Measurements from ENCODE around the gene SEH1L. TPM values are rescaled to one million over a fixed set of nuclear protein-coding genes. Genes with fewer than 3 reads are reported as not detected.

SEH1L gene
- total RNA-seq, 6 experiments from 2014 or later: 54.8 to 61.8 (median 58.0) TPM

DNA sequence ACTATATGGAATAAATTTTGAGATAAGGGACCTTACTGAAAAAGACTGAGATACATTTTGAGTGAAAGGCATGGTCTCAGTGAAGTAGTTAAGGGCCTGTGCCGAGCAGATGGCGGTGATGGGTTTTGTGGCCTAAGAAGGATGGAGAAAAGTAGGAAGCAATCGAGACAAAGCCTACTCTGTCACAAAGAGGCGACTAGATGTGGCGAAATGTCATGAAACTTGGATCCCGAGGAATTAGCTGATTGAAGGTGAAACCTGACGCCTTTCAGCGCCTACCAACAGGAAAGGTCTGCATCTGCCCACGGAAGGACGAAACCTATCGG is 42.8 kb downstream of the SEH1L start:
- Mint-ChIP-seq H3K36me3 (ENCODE audit: low read depth) (peaks cover 5% of the 10 kb centered on the region; the same call in 1 of the 2 replicates), H3K27me3 (ENCODE audit: insufficient read depth) (peaks cover 4% of the 10 kb centered on the region), H3K27ac (peak overlapping the region; percentile 99), H3K4me1 (ENCODE audit: low read depth) (peaks cover 19% of the 10 kb centered on the region), H3K4me3 (peak overlapping the region; percentile 100), H3K9me3 (no peaks in the 10 kb centered on the region)
- no peak for DNase-seq
- TF ChIP-seq, protein P1, sequence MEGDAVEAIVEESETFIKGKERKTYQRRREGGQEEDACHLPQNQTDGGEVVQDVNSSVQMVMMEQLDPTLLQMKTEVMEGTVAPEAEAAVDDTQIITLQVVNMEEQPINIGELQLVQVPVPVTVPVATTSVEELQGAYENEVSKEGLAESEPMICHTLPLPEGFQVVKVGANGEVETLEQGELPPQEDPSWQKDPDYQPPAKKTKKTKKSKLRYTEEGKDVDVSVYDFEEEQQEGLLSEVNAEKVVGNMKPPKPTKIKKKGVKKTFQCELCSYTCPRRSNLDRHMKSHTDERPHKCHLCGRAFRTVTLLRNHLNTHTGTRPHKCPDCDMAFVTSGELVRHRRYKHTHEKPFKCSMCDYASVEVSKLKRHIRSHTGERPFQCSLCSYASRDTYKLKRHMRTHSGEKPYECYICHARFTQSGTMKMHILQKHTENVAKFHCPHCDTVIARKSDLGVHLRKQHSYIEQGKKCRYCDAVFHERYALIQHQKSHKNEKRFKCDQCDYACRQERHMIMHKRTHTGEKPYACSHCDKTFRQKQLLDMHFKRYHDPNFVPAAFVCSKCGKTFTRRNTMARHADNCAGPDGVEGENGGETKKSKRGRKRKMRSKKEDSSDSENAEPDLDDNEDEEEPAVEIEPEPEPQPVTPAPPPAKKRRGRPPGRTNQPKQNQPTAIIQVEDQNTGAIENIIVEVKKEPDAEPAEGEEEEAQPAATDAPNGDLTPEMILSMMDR (IDR thresholded peaks at IDR 0.05): no peak

DNA sequence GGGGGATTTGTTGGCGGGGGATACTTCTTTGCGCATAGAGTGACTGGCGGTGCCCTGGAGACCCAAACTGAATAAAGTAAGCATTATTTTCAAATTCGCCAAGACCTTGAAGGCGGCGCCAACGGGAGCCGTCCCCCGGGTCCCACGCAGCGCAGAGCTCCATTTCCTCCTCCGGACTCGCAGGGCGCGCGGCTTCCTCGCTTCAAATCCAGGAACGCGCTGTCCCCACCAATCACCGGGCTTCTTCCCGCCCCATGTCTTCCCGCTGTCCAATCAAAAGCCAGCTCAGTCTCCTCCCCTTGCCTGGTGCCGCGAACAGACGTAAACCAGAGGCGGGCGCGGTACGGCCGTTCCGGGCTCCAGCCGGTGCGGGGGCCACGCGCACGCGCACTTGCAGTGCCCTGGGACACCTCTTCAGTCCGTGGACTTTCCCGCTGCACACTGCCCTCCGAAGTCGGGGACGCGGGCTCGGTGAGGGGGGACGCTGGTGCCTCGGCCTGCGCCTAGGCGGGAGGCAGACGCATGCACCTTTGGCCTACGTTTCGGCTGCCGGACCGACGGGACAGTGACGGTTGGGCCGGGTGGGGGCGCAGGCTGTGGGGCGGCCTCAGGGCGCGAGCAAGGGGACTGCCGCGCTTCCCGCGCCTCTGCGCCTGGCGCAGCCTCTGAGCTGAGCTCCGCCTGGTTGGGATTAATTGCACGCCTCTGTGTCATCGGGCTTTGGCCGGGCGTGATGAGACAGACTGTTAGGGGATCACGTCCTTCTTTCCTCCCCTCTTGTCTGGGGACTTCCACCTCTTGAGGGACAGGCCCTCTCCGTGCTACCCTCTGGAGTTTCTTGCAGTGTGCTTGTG is 43.4 kb downstream of the SEH1L start, which contains the start of gene CEP192:
Gene CEP192 (plus strand): TSS at position 396 of the 854 bp plus-strand sequence. CDS start 8,063 bp downstream, outside the sequence.
- Mint-ChIP-seq H3K9me3 (no peaks in the 10 kb centered on the region), H3K4me1 (ENCODE audit: low read depth) (peaks cover 19% of the 10 kb centered on the region), H3K27me3 (ENCODE audit: insufficient read depth) (peaks cover 4% of the 10 kb centered on the region), H3K36me3 (ENCODE audit: low read depth) (peaks cover 5% of the 10 kb centered on the region; the same call in 1 of the 2 replicates), H3K27ac (peak within 1 kb of the TSS; percentile 99), H3K4me3 (peak within 1 kb of the TSS; percentile 100)
- DNase-seq: peak; percentile 99
- TF ChIP-seq, protein P1 (IDR thresholded peaks at IDR 0.05): peak; percentile 45

DNA sequence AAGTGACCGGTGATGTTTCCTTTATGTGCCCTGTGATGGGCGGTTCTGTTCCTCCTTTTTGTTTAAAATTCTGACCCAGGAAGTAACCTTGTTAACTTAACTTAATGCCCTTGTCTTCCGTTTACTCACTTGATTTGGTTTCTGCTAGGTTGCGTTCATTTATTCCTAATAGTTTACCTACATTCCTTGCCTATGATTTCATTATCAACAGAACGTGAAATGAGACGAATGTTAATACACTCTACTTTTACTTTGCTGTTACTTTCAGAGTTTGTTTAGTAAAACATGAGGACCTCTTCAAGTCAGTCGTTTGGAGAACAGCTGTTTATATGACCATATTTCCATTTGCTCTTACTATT is 44.0 kb downstream of the SEH1L start:
- Mint-ChIP-seq H3K27me3 (ENCODE audit: insufficient read depth) (peaks cover 4% of the 10 kb centered on the region), H3K4me1 (ENCODE audit: low read depth) (peaks cover 19% of the 10 kb centered on the region), H3K9me3 (no peaks in the 10 kb centered on the region), H3K36me3 (ENCODE audit: low read depth) (peaks cover 5% of the 10 kb centered on the region; the same call in 1 of the 2 replicates), H3K27ac (peak overlapping the region; percentile 99), H3K4me3 (peak overlapping the region; percentile 100)
- no peak for DNase-seq
- TF ChIP-seq, protein P1 (IDR thresholded peaks at IDR 0.05): no peak

DNA sequence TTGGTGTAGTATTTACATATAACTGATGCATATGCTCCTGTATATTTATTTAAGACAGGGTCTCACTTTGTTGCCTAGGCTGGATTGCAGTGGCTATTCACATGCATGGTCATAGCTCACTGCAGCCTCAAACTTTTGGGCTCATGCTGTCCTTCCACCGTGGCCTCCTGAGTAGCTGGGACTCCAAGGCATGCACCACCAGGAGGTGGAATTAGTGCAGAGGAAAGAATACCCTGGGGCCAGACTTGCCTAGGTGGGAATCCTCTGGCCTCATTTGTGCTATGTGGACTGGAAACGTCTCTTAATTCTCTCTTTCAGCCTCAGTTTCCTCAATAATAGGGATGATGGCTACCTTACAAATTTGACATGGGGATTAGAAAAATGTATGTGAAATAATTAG is 45.6 kb downstream of the SEH1L start:
- DNase-seq: no peak
- H3K27me3 Mint-ChIP-seq (ENCODE audit: insufficient read depth): peaks cover 4% of the 10 kb centered on the region
- no peaks in the 10 kb centered on the region for H3K9me3 Mint-ChIP-seq
- H3K27ac Mint-ChIP-seq: no peak overlapping the region
- peaks cover 21% of the 10 kb centered on the region for H3K4me1 Mint-ChIP-seq (ENCODE audit: low read depth)
- 0 out of 2 replicates have a peak, but pooled peaks cover 5% of the 10 kb centered on the region for H3K36me3 Mint-ChIP-seq (ENCODE audit: low read depth)
- TF ChIP-seq, protein P1 (IDR thresholded peaks at IDR 0.05): no peak
- peak overlapping the region; percentile 100 for H3K4me3 Mint-ChIP-seq

DNA sequence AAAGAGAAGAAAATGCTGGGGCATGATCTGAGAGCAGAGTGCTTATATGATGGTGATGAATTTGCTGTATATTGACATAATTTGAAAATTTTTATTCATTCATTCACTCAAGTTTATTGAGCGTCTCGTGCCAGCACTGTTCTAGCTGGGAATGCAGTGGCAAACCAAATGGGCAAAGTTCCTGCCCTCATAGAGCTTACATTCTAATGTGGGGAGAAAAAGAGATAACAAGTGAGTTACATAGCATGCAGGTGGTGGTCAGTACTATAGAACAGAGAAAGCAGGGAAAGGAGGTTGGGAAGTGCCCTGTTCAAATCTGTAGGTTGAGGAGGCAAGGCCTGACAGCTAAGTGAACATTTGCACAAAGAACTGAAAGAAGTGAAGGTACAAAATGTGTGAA is 47.6 kb downstream of the SEH1L start:
- Mint-ChIP-seq H3K4me1 (ENCODE audit: low read depth) (peaks cover 10% of the 10 kb centered on the region), H3K9me3 (no peaks in the 10 kb centered on the region), H3K36me3 (ENCODE audit: low read depth) (0 out of 2 replicates have a peak, but pooled peaks cover 5% of the 10 kb centered on the region), H3K27me3 (ENCODE audit: insufficient read depth) (peaks cover 4% of the 10 kb centered on the region), H3K27ac (no peak overlapping the region), H3K4me3 (no peak overlapping the region)
- TF ChIP-seq, protein P1 (IDR thresholded peaks at IDR 0.05): no peak
- no peak for DNase-seq

Data from HFFc6 (cell line).